OCI-LY7 (cell line): ENCODE results near the gene NDRG4. TPM values are rescaled to one million over a fixed set of nuclear protein-coding genes. Genes with fewer than 3 reads are reported as not detected.

Experiments used
- BruUV-seq: library from RNA; stranded (reverse); fragments of 400-500 nt; replicated peaks from 2 replicates; lab custom pipeline; 2021; lab: Mats Ljungman, UMichigan
- CTCF ChIA-PET: fragments of 300-600 bp; sonication (Branson Sonifier 250); formaldehyde crosslinking; loops from one replicate; lab custom pipeline; 2022; ENCODE audit warnings: antibody characterized with exemption; ENCODE audit not compliant: unreplicated experiment; lab: Charles Lee
- POLR2A ChIA-PET: fragments of 300-600 bp; sonication (Branson Sonifier 250); formaldehyde crosslinking; loops from one replicate; lab custom pipeline; 2022; ENCODE audit warnings: antibody characterized with exemption; lab: Charles Lee
- DNase-seq: peaks from one replicate; pipeline ENCODE4 v3.0.0-alpha.2; 2015; ENCODE audit warnings: low spot score
- H2AFZ ChIP-seq: fragments of 200-600 bp; sonication (generic), shearing (Covaris generic); 2 replicates; pipeline ENCODE4 v1.6.1; 2014; ENCODE audit warnings: mild to moderate bottlenecking, antibody characterized with exemption, low read length, moderate library complexity
- H3K27ac ChIP-seq: fragments of 200-600 bp; sonication (generic); 2 replicates; pipeline ENCODE4 v1.5.1; 2014; ENCODE audit warnings: mixed run types, low read depth, mild to moderate bottlenecking, moderate library complexity, low read length, inconsistent platforms; ENCODE audit not compliant: poor library complexity, severe bottlenecking
- H3K36me3 ChIP-seq: fragments of 200-600 bp; sonication (generic); 2 replicates; pipeline ENCODE4 v1.6.1; 2014; ENCODE audit warnings: mild to moderate bottlenecking, antibody characterized with exemption, low read length, moderate library complexity, mixed read lengths; ENCODE audit not compliant: insufficient read depth
- H3K4me1 ChIP-seq: fragments of 200-600 bp; sonication (generic); 2 replicates; pipeline ENCODE4 v1.5.1; 2014; ENCODE audit warnings: mild to moderate bottlenecking, low read length; ENCODE audit not compliant: insufficient read depth, poor library complexity, severe bottlenecking
- H3K4me2 ChIP-seq: fragments of 200-600 bp; sonication (generic); 2 replicates; pipeline ENCODE4 v1.6.1; 2014; ENCODE audit warnings: mild to moderate bottlenecking, low read length
- H3K4me3 ChIP-seq: fragments of 200-600 bp; sonication (generic); 2 replicates; pipeline ENCODE4 v1.5.1; 2014; ENCODE audit warnings: mild to moderate bottlenecking, low read depth, low read length; ENCODE audit not compliant: poor library complexity, severe bottlenecking
- H3K79me2 ChIP-seq: fragments of 200-600 bp; sonication (generic); 2 replicates; pipeline ENCODE4 v1.6.1; 2016; ENCODE audit warnings: low read depth, mild to moderate bottlenecking, low read length, moderate library complexity, mixed read lengths; ENCODE audit not compliant: insufficient read depth
- H3K9me2 ChIP-seq: fragments of 200-600 bp; sonication (generic); 2 replicates; pipeline ENCODE4 v1.6.1; 2016; ENCODE audit warnings: mild to moderate bottlenecking, low read length, mixed read lengths; ENCODE audit not compliant: insufficient read depth
- H3K9me3 ChIP-seq: fragments of 200-600 bp; sonication (generic); 2 replicates; pipeline ENCODE4 v1.6.1; 2014; ENCODE audit warnings: mild to moderate bottlenecking, mixed run types, low read length, mixed read lengths
- H4K20me1 ChIP-seq: fragments of 200-600 bp; sonication (generic); 2 replicates; pipeline ENCODE4 v1.6.1; 2014; ENCODE audit warnings: mild to moderate bottlenecking, antibody characterized with exemption, low read length, moderate library complexity, mixed read lengths; ENCODE audit not compliant: insufficient read depth
- EZH2phosphoT487 ChIP-seq: fragments of 200-600 bp; sonication (generic); IDR thresholded peaks from 2 replicates; pipeline ENCODE4 v1.6.1; 2018; ENCODE audit warnings: low read depth, borderline replicate concordance, mild to moderate bottlenecking, mixed run types, antibody characterized with exemption, low read length, moderate library complexity, mixed read lengths
- intact Hi-C: fragments of 100-400 bp; cut with micrococcal nuclease; formaldehyde crosslinking; loops from one replicate; pipeline ENCODE4 v1.10.0; 2022; ENCODE audit not compliant: unreplicated experiment
- total RNA-seq, 2 experiments: library from RNA; depleted of rRNA in 1 of 2; stranded (reverse); fragments of >200 nt in 1 of 2; shearing (Covaris generic) in 1 of 2; gene quantifications; 2 replicates each; pipeline ENCODE4 v1.2.3, GENCODE V29; 2014 to 2022
- TF ChIP-seq, protein P1 (sequence below): fragments of 200-600 bp; sonication (generic); conservative IDR thresholded peaks from 2 replicates; pipeline ENCODE4 v1.5.1; 2014; ENCODE audit warnings: mild to moderate bottlenecking, antibody characterized with exemption, low read length, moderate library complexity, mixed read lengths

NDRG4 gene
- total RNA-seq, 2 experiments from 2014 or later: 8.8 to 9.5 TPM

DNA sequence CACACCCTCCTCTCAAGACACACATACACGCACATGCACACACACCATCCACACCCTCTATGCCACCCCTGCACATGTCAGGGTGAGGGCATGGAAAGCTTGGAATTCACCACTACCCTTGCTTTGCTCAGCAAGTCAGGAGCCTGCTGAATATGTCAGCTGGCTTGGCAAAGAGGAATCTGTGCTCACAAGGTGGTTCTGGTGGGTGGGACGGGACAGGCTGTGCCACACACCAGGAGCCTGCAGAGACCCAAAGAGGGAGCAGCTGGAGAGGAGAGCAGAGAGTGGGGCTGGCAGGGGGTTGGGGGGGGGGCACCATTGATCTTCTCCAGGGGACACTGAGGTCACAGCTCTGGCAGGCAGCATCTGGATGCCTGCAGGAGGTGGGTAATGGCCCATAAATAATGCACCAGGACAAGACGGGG is 48.7 kb upstream of the NDRG4 start:
- DNase-seq: no peak
- ChIA-PET CTCF (no interaction called here), POLR2A (no interaction called here)
- H3K9me3 ChIP-seq: no peaks in the 10 kb centered on the region
- no peaks in the 10 kb centered on the region for H3K79me2 ChIP-seq
- no peak overlapping the region for H2AFZ ChIP-seq
- BruUV-seq: no TSS peak
- no peaks in the 10 kb centered on the region for H4K20me1 ChIP-seq
- no peak overlapping the region for H3K4me2 ChIP-seq
- H3K27ac ChIP-seq: no peak overlapping the region
- intact Hi-C loops: no loop called here
- no peak for TF ChIP-seq EZH2phosphoT487
- TF ChIP-seq, protein P1, sequence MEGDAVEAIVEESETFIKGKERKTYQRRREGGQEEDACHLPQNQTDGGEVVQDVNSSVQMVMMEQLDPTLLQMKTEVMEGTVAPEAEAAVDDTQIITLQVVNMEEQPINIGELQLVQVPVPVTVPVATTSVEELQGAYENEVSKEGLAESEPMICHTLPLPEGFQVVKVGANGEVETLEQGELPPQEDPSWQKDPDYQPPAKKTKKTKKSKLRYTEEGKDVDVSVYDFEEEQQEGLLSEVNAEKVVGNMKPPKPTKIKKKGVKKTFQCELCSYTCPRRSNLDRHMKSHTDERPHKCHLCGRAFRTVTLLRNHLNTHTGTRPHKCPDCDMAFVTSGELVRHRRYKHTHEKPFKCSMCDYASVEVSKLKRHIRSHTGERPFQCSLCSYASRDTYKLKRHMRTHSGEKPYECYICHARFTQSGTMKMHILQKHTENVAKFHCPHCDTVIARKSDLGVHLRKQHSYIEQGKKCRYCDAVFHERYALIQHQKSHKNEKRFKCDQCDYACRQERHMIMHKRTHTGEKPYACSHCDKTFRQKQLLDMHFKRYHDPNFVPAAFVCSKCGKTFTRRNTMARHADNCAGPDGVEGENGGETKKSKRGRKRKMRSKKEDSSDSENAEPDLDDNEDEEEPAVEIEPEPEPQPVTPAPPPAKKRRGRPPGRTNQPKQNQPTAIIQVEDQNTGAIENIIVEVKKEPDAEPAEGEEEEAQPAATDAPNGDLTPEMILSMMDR: no peak
- peaks cover 7% of the 10 kb centered on the region for H3K4me1 ChIP-seq
- peaks cover 6% of the 10 kb centered on the region; the same call in 1 of the 2 replicates for H3K36me3 ChIP-seq
- H3K9me2 ChIP-seq: no peaks in the 10 kb centered on the region
- H3K4me3 ChIP-seq: no peak overlapping the region

DNA sequence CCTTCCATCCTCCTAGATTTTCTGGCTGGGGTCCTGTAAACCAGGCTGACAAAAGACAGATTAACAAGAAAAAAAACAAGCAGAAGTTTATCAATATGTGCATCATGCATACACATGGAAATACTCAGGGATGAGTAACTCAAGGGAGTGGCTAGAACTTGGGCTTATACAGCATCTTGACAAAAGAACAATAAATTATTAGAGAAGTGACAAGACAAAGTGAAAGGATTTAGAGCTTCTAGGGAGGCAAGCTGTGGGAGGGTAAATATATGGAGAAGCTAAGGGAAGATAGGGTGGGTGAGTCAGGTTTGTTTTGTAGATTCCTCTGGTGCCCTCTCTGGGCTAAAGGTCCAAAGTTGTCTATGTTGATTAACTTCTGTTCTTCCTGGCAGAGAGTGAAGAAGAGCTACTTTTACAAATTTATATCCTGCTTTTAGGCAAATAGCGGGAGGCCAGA is 48.0 kb upstream of the NDRG4 start:
- ChIA-PET CTCF (no interaction called here), POLR2A (no interaction called here)
- BruUV-seq: no TSS peak
- Histone ChIP-seq H4K20me1 (no peaks in the 10 kb centered on the region), H2AFZ (no peak overlapping the region), H3K36me3 (peaks cover 6% of the 10 kb centered on the region; the same call in 1 of the 2 replicates), H3K4me2 (no peak overlapping the region), H3K9me3 (no peaks in the 10 kb centered on the region), H3K4me3 (no peak overlapping the region), H3K27ac (no peak overlapping the region), H3K79me2 (no peaks in the 10 kb centered on the region), H3K4me1 (peaks cover 7% of the 10 kb centered on the region), H3K9me2 (no peaks in the 10 kb centered on the region)
- intact Hi-C loops: no loop called here
- no peak for DNase-seq
- TF ChIP-seq, protein P1: 0 out of 2 replicates have a peak, but pooled peaks have one; percentile 33
- TF ChIP-seq EZH2phosphoT487: no peak

DNA sequence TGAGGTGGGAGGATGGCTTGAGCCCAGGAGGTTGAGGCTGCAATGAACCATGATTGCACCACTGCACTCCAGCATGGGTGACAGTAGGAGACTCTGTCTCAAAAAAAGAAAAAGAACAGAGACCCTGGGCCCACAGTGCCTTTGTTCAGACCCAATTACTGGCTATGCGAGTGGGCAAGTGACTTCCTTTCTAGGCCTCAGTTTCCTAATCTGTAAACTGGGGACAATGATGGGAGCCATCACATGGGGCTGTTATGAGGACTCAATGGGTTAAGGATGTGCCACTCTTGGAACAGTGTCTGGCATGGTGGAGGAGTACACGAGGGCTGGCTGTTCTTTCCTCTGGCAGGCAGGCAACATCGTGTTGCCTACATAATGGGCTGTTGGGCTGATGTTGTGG is 47.3 kb upstream of the NDRG4 start:
- H3K4me3 ChIP-seq: no peak overlapping the region
- TF ChIP-seq, protein P1: no peak
- no peak for TF ChIP-seq EZH2phosphoT487

More for the DNA sequence above, 47.3 kb upstream of the NDRG4 start:
- BruUV-seq: no TSS peak
- Histone ChIP-seq H2AFZ (no peak overlapping the region), H3K36me3 (peaks cover 6% of the 10 kb centered on the region; the same call in 1 of the 2 replicates), H3K27ac (no peak overlapping the region), H3K9me3 (no peaks in the 10 kb centered on the region), H3K79me2 (no peaks in the 10 kb centered on the region), H4K20me1 (no peaks in the 10 kb centered on the region), H3K4me2 (no peak overlapping the region), H3K9me2 (no peaks in the 10 kb centered on the region), H3K4me1 (peaks cover 7% of the 10 kb centered on the region)
- no peak for DNase-seq
- CTCF ChIA-PET: no interaction called here
- POLR2A ChIA-PET: no interaction called here
- intact Hi-C loops: no loop called here
